ENCODE measurements around the gene SUSD4.
A peak's percentile ranks its signal among the peaks of the same experiment; 100 is the strongest.

SUSD4 gene

DNA sequence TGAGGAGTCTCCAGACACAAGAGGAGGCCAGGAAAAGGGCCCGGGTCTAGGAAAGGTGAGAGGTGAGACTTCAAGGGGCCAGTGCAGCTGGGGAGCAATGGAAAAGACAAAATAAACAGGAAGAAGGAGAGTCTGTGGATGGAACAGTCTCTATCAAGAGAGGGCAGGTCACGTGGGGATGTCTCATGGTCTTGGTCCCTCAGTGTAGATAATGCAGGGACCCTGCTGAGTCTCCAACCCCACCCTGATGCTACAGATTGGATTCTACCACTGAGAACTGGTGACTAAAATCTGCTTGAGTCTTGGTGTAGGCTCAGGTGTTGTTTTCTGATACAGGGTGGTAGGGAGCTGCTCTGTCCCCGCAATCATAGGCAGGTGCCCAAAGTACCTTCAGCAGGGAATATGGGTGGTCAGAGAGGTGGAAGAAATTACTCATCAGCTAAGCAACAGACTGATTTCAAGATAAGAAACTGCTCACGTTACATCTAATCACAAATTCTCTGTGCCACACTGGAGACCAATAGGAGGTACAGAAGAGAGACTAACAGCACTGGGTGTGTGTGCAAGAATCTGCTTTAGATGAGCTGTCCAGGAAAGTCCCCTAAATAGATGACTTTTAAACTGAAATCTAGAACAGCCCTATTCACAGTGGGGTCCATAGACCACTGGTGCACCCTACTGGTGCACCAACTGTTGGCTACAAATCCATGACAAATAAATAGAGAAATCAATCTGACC lies 119.4 kb downstream of the SUSD4 start:
- Histone ChIP-seq H3K79me2 (ENCODE audit: control insufficient read depth, insufficient read depth, low read length, unreplicated experiment) (no peaks in the 10 kb centered on the region), H2AFZ (ENCODE audit: low read length, unreplicated experiment) (no peak overlapping the region), H3K27ac (ENCODE audit: low read depth, low read length) (no peak overlapping the region)

DNA sequence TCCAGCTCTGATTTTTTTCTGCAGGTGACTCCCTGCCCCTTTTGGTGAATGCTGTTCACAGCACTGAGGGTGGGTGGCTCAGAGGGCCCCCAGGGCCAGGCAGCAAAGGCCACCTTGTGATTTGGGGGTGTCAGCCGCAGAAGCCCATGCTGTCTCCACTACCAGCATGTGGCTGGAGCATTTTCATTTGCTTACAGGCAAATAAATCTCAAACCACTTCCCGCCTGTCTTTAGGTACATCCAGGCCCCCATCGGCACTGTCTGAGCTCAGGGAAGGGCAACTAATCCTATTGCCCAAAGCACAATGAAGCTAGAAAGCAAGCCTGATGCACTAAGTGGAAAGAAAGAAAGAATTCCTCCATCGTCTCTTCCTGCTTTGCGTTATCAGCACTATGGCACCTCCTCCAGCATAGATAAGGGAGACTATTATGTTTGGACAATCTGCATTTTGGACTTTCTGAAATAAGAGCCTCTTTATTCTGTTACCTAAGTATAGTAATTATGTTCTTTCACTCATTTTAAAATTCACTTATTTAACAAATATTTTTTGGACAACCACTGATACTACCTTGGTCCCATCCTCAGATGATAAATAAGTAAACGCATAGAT lies 120.4 kb downstream of the SUSD4 start:
- H3K4me3 ChIP-seq (ENCODE audit: low read depth, low read length): no peak overlapping the region
- H3K79me2 ChIP-seq (ENCODE audit: control insufficient read depth, insufficient read depth, low read length, unreplicated experiment): no peaks in the 10 kb centered on the region
- H2AFZ ChIP-seq (ENCODE audit: low read length, unreplicated experiment): no peak overlapping the region
- no peaks in the 10 kb centered on the region for H3K4me1 ChIP-seq (ENCODE audit: control insufficient read depth, insufficient read depth, low read length, unreplicated experiment)
- peaks cover 16% of the 10 kb centered on the region for H3K27me3 ChIP-seq (ENCODE audit: insufficient read depth, low read length)
- H3K36me3 ChIP-seq (ENCODE audit: insufficient read depth, low read length): no peaks in the 10 kb centered on the region
- no peak overlapping the region for H3K27ac ChIP-seq (ENCODE audit: low read depth, low read length)

More for the DNA sequence above, 119.4 kb downstream of the SUSD4 start:
- peaks cover 19% of the 10 kb centered on the region for H3K27me3 ChIP-seq (ENCODE audit: insufficient read depth, low read length)
- no peak overlapping the region for H3K4me3 ChIP-seq (ENCODE audit: low read depth, low read length)
- H3K36me3 ChIP-seq (ENCODE audit: insufficient read depth, low read length): no peaks in the 10 kb centered on the region
- H3K4me1 ChIP-seq (ENCODE audit: control insufficient read depth, insufficient read depth, low read length, unreplicated experiment): no peaks in the 10 kb centered on the region

- H3K27me3 ChIP-seq (ENCODE audit: insufficient read depth, low read length): peaks cover 11% of the 10 kb centered on the region
- H3K27ac ChIP-seq (ENCODE audit: low read depth, low read length): no peak overlapping the region
- H3K79me2 ChIP-seq (ENCODE audit: control insufficient read depth, insufficient read depth, low read length, unreplicated experiment): no peaks in the 10 kb centered on the region
- no peaks in the 10 kb centered on the region for H3K4me1 ChIP-seq (ENCODE audit: control insufficient read depth, insufficient read depth, low read length, unreplicated experiment)
- H3K4me3 ChIP-seq (ENCODE audit: low read depth, low read length): no peak overlapping the region
- H3K36me3 ChIP-seq (ENCODE audit: insufficient read depth, low read length): no peaks in the 10 kb centered on the region
- no peak overlapping the region for H2AFZ ChIP-seq (ENCODE audit: low read length, unreplicated experiment)
These were observed 121.0 kb downstream of the SUSD4 start for GRCh38 chr1:223242971-223243370.

GRCh38 chr1:223242382-223242955 lies 121.5 kb downstream of the SUSD4 start:
- Histone ChIP-seq H3K4me3 (ENCODE audit: low read depth, low read length) (no peak overlapping the region), H3K27ac (ENCODE audit: low read depth, low read length) (no peak overlapping the region), H2AFZ (ENCODE audit: low read length, unreplicated experiment) (no peak overlapping the region), H3K36me3 (ENCODE audit: insufficient read depth, low read length) (no peaks in the 10 kb centered on the region), H3K27me3 (ENCODE audit: insufficient read depth, low read length) (peaks cover 6% of the 10 kb centered on the region), H3K79me2 (ENCODE audit: control insufficient read depth, insufficient read depth, low read length, unreplicated experiment) (no peaks in the 10 kb centered on the region), H3K4me1 (ENCODE audit: control insufficient read depth, insufficient read depth, low read length, unreplicated experiment) (no peaks in the 10 kb centered on the region)

DNA sequence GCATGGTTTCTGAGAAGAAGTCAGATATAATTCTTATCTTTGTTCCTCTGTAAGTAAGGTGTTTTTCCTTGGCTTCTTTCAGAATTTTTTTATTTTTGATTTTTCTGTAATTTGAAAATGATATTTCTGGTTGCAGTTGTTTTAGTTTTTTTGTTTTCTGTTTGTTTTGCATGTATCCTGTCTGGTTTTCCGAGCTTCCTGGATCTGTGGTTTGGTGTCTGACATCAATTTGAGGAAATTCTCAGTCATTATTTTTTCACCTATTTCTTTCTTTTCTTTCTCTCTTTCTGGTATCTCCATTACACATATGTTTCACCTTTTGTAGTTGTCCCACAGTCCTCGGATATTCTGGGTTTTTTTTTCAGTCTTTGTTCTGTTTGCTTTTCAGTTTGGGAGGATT lies 123.9 kb downstream of the SUSD4 start:
- Histone ChIP-seq H3K27me3 (ENCODE audit: insufficient read depth, low read length) (no peaks in the 10 kb centered on the region; the same call in 1 of the 2 replicates), H2AFZ (ENCODE audit: low read length, unreplicated experiment) (no peak overlapping the region), H3K27ac (ENCODE audit: low read depth, low read length) (no peak overlapping the region), H3K36me3 (ENCODE audit: insufficient read depth, low read length) (no peaks in the 10 kb centered on the region), H3K79me2 (ENCODE audit: control insufficient read depth, insufficient read depth, low read length, unreplicated experiment) (no peaks in the 10 kb centered on the region), H3K4me1 (ENCODE audit: control insufficient read depth, insufficient read depth, low read length, unreplicated experiment) (no peaks in the 10 kb centered on the region), H3K4me3 (ENCODE audit: low read depth, low read length) (no peak overlapping the region)

DNA sequence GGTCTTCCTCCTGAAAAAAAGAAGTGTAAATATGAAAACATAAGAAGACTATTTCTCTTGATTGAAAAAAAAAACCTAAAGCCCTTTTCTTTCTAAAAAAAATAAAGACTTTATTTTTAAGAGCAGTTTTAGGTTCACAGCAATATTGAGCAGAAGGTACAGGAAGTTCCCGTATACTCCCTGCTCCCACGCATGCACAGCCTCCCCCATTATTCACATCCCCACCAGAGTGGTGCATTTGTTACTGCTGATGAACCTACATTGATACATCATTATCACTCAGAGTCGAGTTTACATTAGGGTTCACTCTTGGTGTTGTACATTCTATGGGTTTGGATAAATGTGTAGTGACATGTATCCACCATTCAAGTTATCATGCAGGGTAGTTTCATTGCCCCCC lies 128.9 kb downstream of the SUSD4 start:
- Histone ChIP-seq H2AFZ (ENCODE audit: low read length, unreplicated experiment) (no peak overlapping the region), H3K79me2 (ENCODE audit: control insufficient read depth, insufficient read depth, low read length, unreplicated experiment) (no peaks in the 10 kb centered on the region), H3K36me3 (ENCODE audit: insufficient read depth, low read length) (no peaks in the 10 kb centered on the region), H3K4me1 (ENCODE audit: control insufficient read depth, insufficient read depth, low read length, unreplicated experiment) (peaks cover 26% of the 10 kb centered on the region), H3K27ac (ENCODE audit: low read depth, low read length) (no peak overlapping the region), H3K4me3 (ENCODE audit: low read depth, low read length) (no peak overlapping the region), H3K27me3 (ENCODE audit: insufficient read depth, low read length) (no peaks in the 10 kb centered on the region)

DNA sequence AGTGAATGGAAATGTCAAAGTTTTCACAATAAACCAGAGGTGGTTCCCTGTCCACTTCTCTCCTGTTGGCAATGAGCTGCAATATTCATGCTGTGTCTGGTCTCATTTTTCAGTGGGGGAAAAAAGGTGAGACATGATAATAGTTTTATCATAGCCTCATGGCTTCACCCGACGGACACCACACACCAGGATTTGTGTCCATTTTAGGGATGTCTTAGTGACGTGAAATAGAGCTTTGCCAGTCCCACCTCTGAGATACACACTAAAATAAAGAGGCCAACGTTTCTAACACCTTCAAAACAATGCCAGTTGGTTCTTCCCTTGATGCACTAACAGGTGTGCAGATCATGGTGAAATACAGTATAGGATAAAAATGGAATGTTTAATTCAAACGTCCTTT lies 129.4 kb downstream of the SUSD4 start:
- Histone ChIP-seq H3K4me3 (ENCODE audit: low read depth, low read length) (no peak overlapping the region), H3K79me2 (ENCODE audit: control insufficient read depth, insufficient read depth, low read length, unreplicated experiment) (no peaks in the 10 kb centered on the region), H3K36me3 (ENCODE audit: insufficient read depth, low read length) (no peaks in the 10 kb centered on the region), H3K27me3 (ENCODE audit: insufficient read depth, low read length) (no peaks in the 10 kb centered on the region), H3K4me1 (ENCODE audit: control insufficient read depth, insufficient read depth, low read length, unreplicated experiment) (peaks cover 29% of the 10 kb centered on the region), H3K27ac (ENCODE audit: low read depth, low read length) (no peak overlapping the region), H2AFZ (ENCODE audit: low read length, unreplicated experiment) (no peak overlapping the region)

DNA sequence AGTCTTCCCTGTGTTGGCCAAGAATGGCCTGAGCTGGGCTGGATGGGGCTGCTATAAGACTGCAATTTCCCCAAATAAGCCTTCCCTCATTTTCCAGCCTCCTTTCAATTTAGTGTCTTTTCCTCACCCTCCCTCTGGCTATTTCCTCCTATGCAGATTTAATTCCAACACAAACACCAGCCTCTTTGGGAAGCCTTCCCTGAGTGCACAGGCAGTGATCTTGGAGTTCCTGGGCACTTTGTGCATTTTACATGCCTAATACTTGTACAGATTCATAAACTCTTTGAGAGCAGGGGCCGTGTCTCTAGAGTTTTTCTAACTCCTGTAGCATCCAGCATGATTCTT lies 129.8 kb downstream of the SUSD4 start:
- Histone ChIP-seq H3K79me2 (ENCODE audit: control insufficient read depth, insufficient read depth, low read length, unreplicated experiment) (no peaks in the 10 kb centered on the region), H3K27ac (ENCODE audit: low read depth, low read length) (no peak overlapping the region), H2AFZ (ENCODE audit: low read length, unreplicated experiment) (no peak overlapping the region), H3K4me3 (ENCODE audit: low read depth, low read length) (no peak overlapping the region), H3K36me3 (ENCODE audit: insufficient read depth, low read length) (no peaks in the 10 kb centered on the region), H3K4me1 (ENCODE audit: control insufficient read depth, insufficient read depth, low read length, unreplicated experiment) (peaks cover 29% of the 10 kb centered on the region), H3K27me3 (ENCODE audit: insufficient read depth, low read length) (no peaks in the 10 kb centered on the region)

GRCh38 chr1:223233410-223234169 lies 130.4 kb downstream of the SUSD4 start:
- H3K36me3 ChIP-seq (ENCODE audit: insufficient read depth, low read length): no peaks in the 10 kb centered on the region
- H3K27ac ChIP-seq (ENCODE audit: low read depth, low read length): peak overlapping the region; percentile 29; the same call in 1 of the 2 replicates
- no peaks in the 10 kb centered on the region for H3K27me3 ChIP-seq (ENCODE audit: insufficient read depth, low read length)
- H3K4me1 ChIP-seq (ENCODE audit: control insufficient read depth, insufficient read depth, low read length, unreplicated experiment): peaks cover 29% of the 10 kb centered on the region
- no peaks in the 10 kb centered on the region for H3K79me2 ChIP-seq (ENCODE audit: control insufficient read depth, insufficient read depth, low read length, unreplicated experiment)
- no peak overlapping the region for H3K4me3 ChIP-seq (ENCODE audit: low read depth, low read length)
- peak overlapping the region; percentile 37 for H2AFZ ChIP-seq (ENCODE audit: low read length, unreplicated experiment)

GRCh38 chr1:223233019-223233409 lies 131.0 kb downstream of the SUSD4 start:
- no peaks in the 10 kb centered on the region for H3K36me3 ChIP-seq (ENCODE audit: insufficient read depth, low read length)
- H3K27ac ChIP-seq (ENCODE audit: low read depth, low read length): peak overlapping the region; percentile 29; the same call in 1 of the 2 replicates
- H3K79me2 ChIP-seq (ENCODE audit: control insufficient read depth, insufficient read depth, low read length, unreplicated experiment): no peaks in the 10 kb centered on the region
- H2AFZ ChIP-seq (ENCODE audit: low read length, unreplicated experiment): peak overlapping the region; percentile 37
- peaks cover 29% of the 10 kb centered on the region for H3K4me1 ChIP-seq (ENCODE audit: control insufficient read depth, insufficient read depth, low read length, unreplicated experiment)
- no peaks in the 10 kb centered on the region for H3K27me3 ChIP-seq (ENCODE audit: insufficient read depth, low read length)
- no peak overlapping the region for H3K4me3 ChIP-seq (ENCODE audit: low read depth, low read length)

Data from ACC112 (cell line).